Glutamatergic neuron (in vitro differentiated cells): ENCODE data around the gene CREB5. TPM values are rescaled to one million over a fixed set of nuclear protein-coding genes. Genes with fewer than 3 reads are reported as not detected.
"Not testable (repeated sequence)": the region's sequence is repeated elsewhere in the genome, so short reads cannot be mapped to it uniquely, and the experiment has no call there.

Experiments used
- DNase-seq: peaks from one replicate; pipeline ENCODE4 v3.0.0; 2022
- H3K27ac Mint-ChIP-seq: one replicate; pipeline ENCODE4 v1.8.0; 2020; ENCODE audit warnings: mild to moderate bottlenecking, mixed read lengths, inconsistent platforms; ENCODE audit not compliant: unreplicated experiment
- H3K27me3 Mint-ChIP-seq: one replicate; pipeline ENCODE4 v1.8.0; 2020; ENCODE audit warnings: mild to moderate bottlenecking, moderate library complexity, mixed read lengths, inconsistent platforms; ENCODE audit not compliant: unreplicated experiment
- H3K36me3 Mint-ChIP-seq: one replicate; pipeline ENCODE4 v1.8.0; 2020; ENCODE audit warnings: mild to moderate bottlenecking, mixed read lengths, inconsistent platforms; ENCODE audit not compliant: unreplicated experiment
- H3K4me1 Mint-ChIP-seq: one replicate; pipeline ENCODE4 v1.8.0; 2020; ENCODE audit warnings: mild to moderate bottlenecking, low read depth, mixed read lengths, inconsistent platforms; ENCODE audit not compliant: unreplicated experiment
- H3K4me3 Mint-ChIP-seq: one replicate; pipeline ENCODE4 v1.8.0; 2020; ENCODE audit warnings: mild to moderate bottlenecking, mixed read lengths, inconsistent platforms; ENCODE audit not compliant: unreplicated experiment
- H3K9me3 Mint-ChIP-seq: one replicate; pipeline ENCODE4 v1.8.0; 2020; ENCODE audit warnings: mild to moderate bottlenecking, moderate library complexity, mixed read lengths, inconsistent platforms; ENCODE audit not compliant: unreplicated experiment
- total RNA-seq: library from RNA; stranded (reverse); fragmentation: NEBNext Ultra II Directional; extraction: Animal tissue kit (Norgen Biotek cat#: 25700); gene quantifications from one replicate; pipeline ENCODE4 v1.2.1, GENCODE V29; 2021; ENCODE audit not compliant: unreplicated experiment
- TF ChIP-seq, protein P1 (sequence below): fragments of 200-600 bp; sonication (generic); IDR thresholded peaks from one replicate; pipeline ENCODE4 v1.5.0; 2021; ENCODE audit not compliant: partially characterized antibody, unreplicated experiment

The CREB5 gene
- total RNA-seq, 1 donor from 2014 or later = 50.4 TPM

DNA sequence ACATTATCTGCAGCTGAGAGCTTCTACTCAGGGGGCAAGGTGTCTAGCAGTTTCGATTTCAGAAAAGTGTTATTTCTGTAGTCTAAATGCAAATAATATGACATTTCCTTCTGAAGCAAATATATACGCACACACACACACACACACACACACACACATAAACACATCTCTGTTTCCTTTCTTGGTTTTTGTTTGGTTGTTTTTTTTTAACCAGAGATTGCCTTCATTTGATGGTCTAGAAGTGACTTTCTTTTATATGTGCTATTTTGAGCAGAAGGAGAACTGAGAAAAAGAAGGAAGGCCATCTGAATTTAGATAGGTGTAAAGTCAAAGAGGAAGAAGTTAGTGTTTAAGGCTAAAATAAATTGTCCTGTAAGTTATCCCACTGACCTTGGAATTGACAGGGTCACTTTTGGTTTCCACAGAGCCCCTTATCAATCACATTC, 403.6 kb downstream of the CREB5 start:
- Mint-ChIP-seq H3K4me3 (no peak overlapping the region), H3K36me3 (no peaks in the 10 kb centered on the region), H3K9me3 (peaks cover 4% of the 10 kb centered on the region), H3K4me1 (peaks cover 10% of the 10 kb centered on the region), H3K27me3 (peaks cover under 1% of the 10 kb centered on the region), H3K27ac (no peak overlapping the region)
- TF ChIP-seq, protein P1, sequence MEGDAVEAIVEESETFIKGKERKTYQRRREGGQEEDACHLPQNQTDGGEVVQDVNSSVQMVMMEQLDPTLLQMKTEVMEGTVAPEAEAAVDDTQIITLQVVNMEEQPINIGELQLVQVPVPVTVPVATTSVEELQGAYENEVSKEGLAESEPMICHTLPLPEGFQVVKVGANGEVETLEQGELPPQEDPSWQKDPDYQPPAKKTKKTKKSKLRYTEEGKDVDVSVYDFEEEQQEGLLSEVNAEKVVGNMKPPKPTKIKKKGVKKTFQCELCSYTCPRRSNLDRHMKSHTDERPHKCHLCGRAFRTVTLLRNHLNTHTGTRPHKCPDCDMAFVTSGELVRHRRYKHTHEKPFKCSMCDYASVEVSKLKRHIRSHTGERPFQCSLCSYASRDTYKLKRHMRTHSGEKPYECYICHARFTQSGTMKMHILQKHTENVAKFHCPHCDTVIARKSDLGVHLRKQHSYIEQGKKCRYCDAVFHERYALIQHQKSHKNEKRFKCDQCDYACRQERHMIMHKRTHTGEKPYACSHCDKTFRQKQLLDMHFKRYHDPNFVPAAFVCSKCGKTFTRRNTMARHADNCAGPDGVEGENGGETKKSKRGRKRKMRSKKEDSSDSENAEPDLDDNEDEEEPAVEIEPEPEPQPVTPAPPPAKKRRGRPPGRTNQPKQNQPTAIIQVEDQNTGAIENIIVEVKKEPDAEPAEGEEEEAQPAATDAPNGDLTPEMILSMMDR = no peak
- DNase-seq = no peak

DNA sequence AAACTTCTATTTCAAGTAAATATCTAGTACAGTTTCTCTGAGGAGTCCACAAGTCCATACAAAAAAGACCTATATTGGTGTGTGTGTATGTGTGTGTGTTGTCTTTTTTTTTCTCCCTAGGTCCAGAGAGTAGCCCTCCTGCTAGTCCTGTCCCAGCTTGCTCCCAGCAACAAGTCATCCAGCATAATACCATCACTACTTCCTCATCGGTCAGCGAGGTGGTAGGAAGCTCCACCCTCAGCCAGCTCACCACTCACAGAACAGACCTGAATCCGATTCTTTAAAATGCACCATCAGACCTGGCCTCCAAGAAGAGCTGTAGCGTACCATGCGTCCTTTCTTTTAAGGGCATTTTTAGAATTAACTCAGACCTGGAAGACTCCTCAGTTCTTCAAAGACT, 406.7 kb downstream of the CREB5 start:
- peaks cover 2% of the 10 kb centered on the region for H3K27me3 Mint-ChIP-seq
- no peak overlapping the region for H3K27ac Mint-ChIP-seq
- H3K4me1 Mint-ChIP-seq = peaks cover 2% of the 10 kb centered on the region
- H3K4me3 Mint-ChIP-seq = no peak overlapping the region
- DNase-seq = no peak
- H3K9me3 Mint-ChIP-seq = peaks cover 4% of the 10 kb centered on the region
- TF ChIP-seq, protein P1 = no peak
- H3K36me3 Mint-ChIP-seq = no peaks in the 10 kb centered on the region

DNA sequence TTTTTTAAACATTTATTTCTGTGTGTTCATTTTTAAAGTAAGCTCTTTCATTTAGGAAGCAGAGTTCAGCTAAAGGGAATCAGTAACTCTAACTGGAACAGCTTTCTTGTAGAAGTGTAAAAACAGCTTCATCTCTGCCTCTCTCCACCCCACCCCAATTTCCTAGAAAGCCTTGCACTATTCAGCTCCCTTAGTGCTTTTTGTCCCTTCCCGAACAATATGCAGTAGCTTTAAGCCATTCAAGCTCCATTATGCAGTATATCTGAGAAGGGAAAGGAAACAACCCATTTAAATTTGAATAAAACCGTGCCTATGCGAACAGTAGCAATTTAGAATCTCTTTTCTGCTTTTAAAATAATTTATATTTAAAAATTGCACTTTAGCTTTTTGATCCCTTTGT, 411.3 kb downstream of the CREB5 start:
- peaks cover 4% of the 10 kb centered on the region for H3K36me3 Mint-ChIP-seq
- DNase-seq = no peak
- H3K4me3 Mint-ChIP-seq = no peak overlapping the region
- H3K27ac Mint-ChIP-seq = no peak overlapping the region
- peaks cover 9% of the 10 kb centered on the region for H3K9me3 Mint-ChIP-seq
- H3K4me1 Mint-ChIP-seq = peaks cover 18% of the 10 kb centered on the region
- TF ChIP-seq, protein P1 = no peak
- H3K27me3 Mint-ChIP-seq = peaks cover 2% of the 10 kb centered on the region

DNA sequence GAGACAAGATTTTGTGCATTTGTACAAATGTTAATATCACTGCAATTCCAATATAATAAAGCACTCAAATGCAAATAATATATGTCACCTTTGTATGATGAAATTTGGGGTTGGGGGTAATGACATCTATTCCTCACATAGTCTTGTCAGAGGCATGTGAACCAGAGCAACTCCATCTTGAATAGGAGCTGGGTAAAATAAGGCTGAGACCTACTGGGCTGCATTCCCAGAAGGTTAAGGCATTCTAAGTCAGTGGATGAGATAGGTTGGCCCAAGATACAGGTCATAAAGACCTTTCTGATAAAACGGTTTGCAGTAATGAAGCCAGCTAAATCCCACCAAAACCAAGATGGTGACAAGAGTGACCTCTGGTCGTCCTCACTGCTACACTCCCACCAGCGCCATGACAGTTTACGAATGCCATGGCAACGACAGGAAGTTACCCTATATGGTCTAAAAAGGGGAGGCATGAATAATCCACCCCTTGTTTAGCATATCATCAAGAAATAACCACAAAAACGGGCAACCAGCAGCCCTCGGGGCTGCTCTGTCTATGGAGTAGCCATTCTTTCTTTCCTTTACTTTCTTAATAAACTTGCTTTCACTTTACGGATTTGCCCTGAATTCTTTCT, 413.6 kb downstream of the CREB5 start:
- not testable (repeated sequence) for H3K9me3 Mint-ChIP-seq
- peaks cover 18% of the 10 kb centered on the region for H3K4me1 Mint-ChIP-seq

DNA sequence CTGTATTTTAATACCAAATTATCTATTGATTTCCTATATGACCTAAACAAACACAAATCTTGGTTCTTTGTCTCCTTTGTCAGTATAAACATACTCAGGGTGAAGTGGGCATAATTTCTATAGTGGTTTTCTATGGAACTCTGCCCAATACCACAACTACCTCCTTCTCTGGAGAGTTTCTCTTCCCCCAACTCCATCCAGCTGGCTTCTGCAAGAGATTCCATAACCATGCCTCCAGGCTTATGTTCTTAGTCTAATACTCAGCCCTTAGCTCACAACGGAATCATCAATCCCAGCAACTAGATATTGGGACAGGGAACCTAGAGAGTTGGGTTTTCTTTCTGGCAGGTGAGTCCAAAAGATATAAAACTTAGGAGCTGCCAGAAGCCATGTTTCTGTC, 418.5 kb downstream of the CREB5 start:
- TF ChIP-seq, protein P1 = no peak
- Mint-ChIP-seq H3K27ac (no peak overlapping the region), H3K27me3 (peaks cover 2% of the 10 kb centered on the region), H3K36me3 (peaks cover 4% of the 10 kb centered on the region), H3K4me3 (no peak overlapping the region), H3K9me3 (peaks cover 5% of the 10 kb centered on the region), H3K4me1 (peaks cover 12% of the 10 kb centered on the region)
- no peak for DNase-seq

More for the DNA sequence above, 413.6 kb downstream of the CREB5 start:
- not testable (repeated sequence) for H3K27me3 Mint-ChIP-seq, H3K4me3 Mint-ChIP-seq, DNase-seq, H3K36me3 Mint-ChIP-seq, H3K27ac Mint-ChIP-seq
